GM23338 (cell line): ENCODE results near the gene CDC45. TPM values are rescaled to one million over a fixed set of nuclear protein-coding genes. Genes with fewer than 3 reads are reported as not detected.

Experiments used
- ATAC-seq: fragments of 200-7000 bp; cut with Tn5 transposase; 3 replicates; pipeline ENCODE4 v1.9.1; 2020
- DNase-seq: peaks from one replicate; pipeline ENCODE4 v3.0.0-alpha.2; 2015; ENCODE audit warnings: low spot score
- H2AFZ ChIP-seq: fragments of 200-600 bp; sonication (generic); 2 replicates; pipeline ENCODE4 v1.8.0; 2016; ENCODE audit warnings: antibody characterized with exemption, mild to moderate bottlenecking, moderate library complexity
- H3F3A ChIP-seq: fragments of 200-600 bp; sonication (generic); replicated peaks from 2 replicates; pipeline ENCODE4 v1.8.0; 2017; ENCODE audit warnings: antibody characterized with exemption, mixed run types, low read depth
- H3K27ac ChIP-seq: fragments of 200-600 bp; sonication (generic); 2 replicates; pipeline ENCODE4 v1.6.1; 2016; ENCODE audit warnings: low read depth
- H3K27me3 ChIP-seq: fragments of 200-600 bp; sonication (generic); 2 replicates; pipeline ENCODE4 v1.8.0; 2016; ENCODE audit warnings: mild to moderate bottlenecking, mixed run types, moderate library complexity; ENCODE audit not compliant: insufficient read depth
- H3K36me3 ChIP-seq: fragments of 200-600 bp; sonication (generic); 2 replicates; pipeline ENCODE4 v1.8.0; 2016; ENCODE audit warnings: mild to moderate bottlenecking; ENCODE audit not compliant: insufficient read depth
- H3K4me1 ChIP-seq: fragments of 200-600 bp; sonication (generic); 2 replicates; pipeline ENCODE4 v1.8.0; 2016; ENCODE audit warnings: mild to moderate bottlenecking, moderate library complexity; ENCODE audit not compliant: insufficient read depth
- H3K4me2 ChIP-seq: fragments of 200-600 bp; sonication (generic); 2 replicates; pipeline ENCODE4 v1.7.1; 2017; ENCODE audit warnings: mixed run types
- H3K4me3 ChIP-seq: fragments of 200-600 bp; sonication (generic); 2 replicates; pipeline ENCODE4 v1.6.1; 2016; ENCODE audit warnings: mixed run types
- H3K79me2 ChIP-seq: fragments of 200-600 bp; sonication (generic); replicated peaks from 2 replicates; pipeline ENCODE4 v1.8.0; 2017; ENCODE audit warnings: mild to moderate bottlenecking; ENCODE audit not compliant: insufficient read depth
- H3K9me2 ChIP-seq: fragments of 200-600 bp; sonication (generic); 2 replicates; pipeline ENCODE4 v1.8.0; 2017; ENCODE audit not compliant: insufficient read depth
- H4K20me1 ChIP-seq: fragments of 200-600 bp; sonication (generic); replicated peaks from 2 replicates; pipeline ENCODE4 v1.8.0; 2017; ENCODE audit warnings: mild to moderate bottlenecking; ENCODE audit not compliant: insufficient read depth
- H3K27ac Mint-ChIP-seq: 2 replicates; pipeline ENCODE4 v1.8.0; 2020; ENCODE audit warnings: inconsistent platforms, mild to moderate bottlenecking, moderate library complexity, mixed read lengths
- H3K27me3 Mint-ChIP-seq: 3 replicates; pipeline ENCODE4 v1.8.0; 2022; ENCODE audit warnings: low read depth, mild to moderate bottlenecking, moderate library complexity, mixed read lengths, inconsistent platforms; ENCODE audit not compliant: insufficient read depth, poor library complexity
- H3K36me3 Mint-ChIP-seq: 3 replicates; pipeline ENCODE4 v1.8.0; 2021; ENCODE audit warnings: low read depth, mild to moderate bottlenecking, inconsistent platforms, moderate library complexity, mixed read lengths
- H3K4me1 Mint-ChIP-seq: 3 replicates; pipeline ENCODE4 v1.8.0; 2020; ENCODE audit warnings: mild to moderate bottlenecking, inconsistent platforms, mixed read lengths
- H3K4me3 Mint-ChIP-seq: 3 replicates; pipeline ENCODE4 v1.8.0; 2021; ENCODE audit warnings: moderate library complexity, mild to moderate bottlenecking, inconsistent platforms, mixed read lengths
- H3K9me3 Mint-ChIP-seq: 3 replicates; pipeline ENCODE4 v1.8.0; 2020; ENCODE audit warnings: moderate library complexity, mild to moderate bottlenecking, inconsistent platforms, mixed read lengths
- EZH2 ChIP-seq: fragments of 200-600 bp; sonication (generic); IDR thresholded peaks from one replicate; pipeline ENCODE4 v1.8.0; 2017; ENCODE audit warnings: antibody characterized with exemption, mild to moderate bottlenecking, low read depth; ENCODE audit not compliant: unreplicated experiment
- NANOG ChIP-seq: IDR thresholded peaks from 2 replicates; pipeline ENCODE4 v1.6.1; 2016; ENCODE audit warnings: antibody characterized with exemption, borderline replicate concordance
- POLR2AphosphoS5 ChIP-seq: IDR thresholded peaks from 2 replicates; pipeline ENCODE4 v1.6.1; 2016; ENCODE audit warnings: antibody characterized with exemption, low read depth
- ZNF114 ChIP-seq: fragments of 250-450 bp; sonication (Bioruptor Pico); IDR thresholded peaks from 2 replicates; pipeline ENCODE4 v1.5.0; 2020; ENCODE audit warnings: mild to moderate bottlenecking, moderate library complexity
- polyA plus RNA-seq: library from polyadenylated mRNA; unstranded; fragments of >200 nt; fragmentation: Nextera tagmentation; extraction: Ambion mirVana; gene quantifications from 2 replicates; pipeline ENCODE4 v1.2.1, GENCODE V29; 2016
- total RNA-seq: library from RNA; depleted of rRNA; stranded (reverse); fragments of >200 nt; shearing (Covaris generic); gene quantifications from 2 replicates; pipeline ENCODE4 v1.2.3, GENCODE V29; 2014
- TF ChIP-seq, protein P1 (sequence below): fragments of 250-450 bp; sonication (Bioruptor Pico); IDR thresholded peaks from 2 replicates; pipeline ENCODE4 v1.5.0; 2020; ENCODE audit warnings: mild to moderate bottlenecking, moderate library complexity
- TF ChIP-seq, protein P2 (sequence below), 2 experiments: fragments of 200-600 bp in 1 of 2; sonication (generic) in 1 of 2; conservative IDR thresholded peaks; 2 replicates each; pipeline versions ENCODE4 v1.5.1 to v1.6.1; 2016 to 2017; ENCODE audit warnings: antibody characterized with exemption in 2 of 2, low read depth in 2 of 2, mild to moderate bottlenecking in 2 of 2, moderate library complexity in 1 of 2
- TF ChIP-seq, protein P3 (sequence below): IDR thresholded peaks from 2 replicates; pipeline ENCODE4 v1.6.1; 2016; ENCODE audit warnings: antibody characterized with exemption

CDC45 gene
- total and polyA plus RNA-seq, 2 experiments from 2014 or later: 29.0 to 30.3 TPM

DNA sequence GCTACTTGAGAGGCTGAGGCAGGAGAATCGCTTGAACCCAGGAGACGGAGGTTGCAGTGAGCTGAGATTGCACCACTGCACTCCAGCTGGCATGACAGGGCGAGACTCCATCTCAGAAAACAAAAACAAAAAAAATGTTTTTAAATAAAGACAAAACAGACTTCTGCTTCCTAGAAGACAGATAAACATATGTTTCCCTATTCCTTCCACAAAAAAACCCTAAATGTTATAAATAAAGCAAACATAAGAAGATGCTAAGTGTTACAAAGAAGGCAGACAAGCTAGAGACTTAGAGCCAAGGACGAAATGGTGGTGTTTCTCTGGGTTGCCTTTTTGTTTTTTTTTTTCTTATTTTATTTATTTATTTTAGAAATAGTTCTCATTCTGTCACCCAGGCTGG is 50.1 kb downstream of the CDC45 start:
- no peak overlapping the region for H3K4me3 Mint-ChIP-seq
- no peak overlapping the region for H3K27ac Mint-ChIP-seq
- no peak overlapping the region for H3K4me3 ChIP-seq
- no peaks in the 10 kb centered on the region for H3K36me3 Mint-ChIP-seq
- H3K4me1 Mint-ChIP-seq: peaks cover 3% of the 10 kb centered on the region; the same call in 1 of the 3 replicates
- no peaks in the 10 kb centered on the region for H3K9me3 Mint-ChIP-seq
- H3K36me3 ChIP-seq: no peaks in the 10 kb centered on the region
- H3F3A ChIP-seq: no peaks in the 10 kb centered on the region
- no peak for DNase-seq
- H3K9me2 ChIP-seq: no peaks in the 10 kb centered on the region
- H3K27me3 Mint-ChIP-seq: peaks cover 11% of the 10 kb centered on the region
- no peak overlapping the region for H3K27ac ChIP-seq
- no peak for ATAC-seq
- no peaks in the 10 kb centered on the region for H3K4me1 ChIP-seq
- no peaks in the 10 kb centered on the region for H4K20me1 ChIP-seq
- H3K4me2 ChIP-seq: no peak overlapping the region
- H2AFZ ChIP-seq: no peak overlapping the region
- TF ChIP-seq, protein P1, sequence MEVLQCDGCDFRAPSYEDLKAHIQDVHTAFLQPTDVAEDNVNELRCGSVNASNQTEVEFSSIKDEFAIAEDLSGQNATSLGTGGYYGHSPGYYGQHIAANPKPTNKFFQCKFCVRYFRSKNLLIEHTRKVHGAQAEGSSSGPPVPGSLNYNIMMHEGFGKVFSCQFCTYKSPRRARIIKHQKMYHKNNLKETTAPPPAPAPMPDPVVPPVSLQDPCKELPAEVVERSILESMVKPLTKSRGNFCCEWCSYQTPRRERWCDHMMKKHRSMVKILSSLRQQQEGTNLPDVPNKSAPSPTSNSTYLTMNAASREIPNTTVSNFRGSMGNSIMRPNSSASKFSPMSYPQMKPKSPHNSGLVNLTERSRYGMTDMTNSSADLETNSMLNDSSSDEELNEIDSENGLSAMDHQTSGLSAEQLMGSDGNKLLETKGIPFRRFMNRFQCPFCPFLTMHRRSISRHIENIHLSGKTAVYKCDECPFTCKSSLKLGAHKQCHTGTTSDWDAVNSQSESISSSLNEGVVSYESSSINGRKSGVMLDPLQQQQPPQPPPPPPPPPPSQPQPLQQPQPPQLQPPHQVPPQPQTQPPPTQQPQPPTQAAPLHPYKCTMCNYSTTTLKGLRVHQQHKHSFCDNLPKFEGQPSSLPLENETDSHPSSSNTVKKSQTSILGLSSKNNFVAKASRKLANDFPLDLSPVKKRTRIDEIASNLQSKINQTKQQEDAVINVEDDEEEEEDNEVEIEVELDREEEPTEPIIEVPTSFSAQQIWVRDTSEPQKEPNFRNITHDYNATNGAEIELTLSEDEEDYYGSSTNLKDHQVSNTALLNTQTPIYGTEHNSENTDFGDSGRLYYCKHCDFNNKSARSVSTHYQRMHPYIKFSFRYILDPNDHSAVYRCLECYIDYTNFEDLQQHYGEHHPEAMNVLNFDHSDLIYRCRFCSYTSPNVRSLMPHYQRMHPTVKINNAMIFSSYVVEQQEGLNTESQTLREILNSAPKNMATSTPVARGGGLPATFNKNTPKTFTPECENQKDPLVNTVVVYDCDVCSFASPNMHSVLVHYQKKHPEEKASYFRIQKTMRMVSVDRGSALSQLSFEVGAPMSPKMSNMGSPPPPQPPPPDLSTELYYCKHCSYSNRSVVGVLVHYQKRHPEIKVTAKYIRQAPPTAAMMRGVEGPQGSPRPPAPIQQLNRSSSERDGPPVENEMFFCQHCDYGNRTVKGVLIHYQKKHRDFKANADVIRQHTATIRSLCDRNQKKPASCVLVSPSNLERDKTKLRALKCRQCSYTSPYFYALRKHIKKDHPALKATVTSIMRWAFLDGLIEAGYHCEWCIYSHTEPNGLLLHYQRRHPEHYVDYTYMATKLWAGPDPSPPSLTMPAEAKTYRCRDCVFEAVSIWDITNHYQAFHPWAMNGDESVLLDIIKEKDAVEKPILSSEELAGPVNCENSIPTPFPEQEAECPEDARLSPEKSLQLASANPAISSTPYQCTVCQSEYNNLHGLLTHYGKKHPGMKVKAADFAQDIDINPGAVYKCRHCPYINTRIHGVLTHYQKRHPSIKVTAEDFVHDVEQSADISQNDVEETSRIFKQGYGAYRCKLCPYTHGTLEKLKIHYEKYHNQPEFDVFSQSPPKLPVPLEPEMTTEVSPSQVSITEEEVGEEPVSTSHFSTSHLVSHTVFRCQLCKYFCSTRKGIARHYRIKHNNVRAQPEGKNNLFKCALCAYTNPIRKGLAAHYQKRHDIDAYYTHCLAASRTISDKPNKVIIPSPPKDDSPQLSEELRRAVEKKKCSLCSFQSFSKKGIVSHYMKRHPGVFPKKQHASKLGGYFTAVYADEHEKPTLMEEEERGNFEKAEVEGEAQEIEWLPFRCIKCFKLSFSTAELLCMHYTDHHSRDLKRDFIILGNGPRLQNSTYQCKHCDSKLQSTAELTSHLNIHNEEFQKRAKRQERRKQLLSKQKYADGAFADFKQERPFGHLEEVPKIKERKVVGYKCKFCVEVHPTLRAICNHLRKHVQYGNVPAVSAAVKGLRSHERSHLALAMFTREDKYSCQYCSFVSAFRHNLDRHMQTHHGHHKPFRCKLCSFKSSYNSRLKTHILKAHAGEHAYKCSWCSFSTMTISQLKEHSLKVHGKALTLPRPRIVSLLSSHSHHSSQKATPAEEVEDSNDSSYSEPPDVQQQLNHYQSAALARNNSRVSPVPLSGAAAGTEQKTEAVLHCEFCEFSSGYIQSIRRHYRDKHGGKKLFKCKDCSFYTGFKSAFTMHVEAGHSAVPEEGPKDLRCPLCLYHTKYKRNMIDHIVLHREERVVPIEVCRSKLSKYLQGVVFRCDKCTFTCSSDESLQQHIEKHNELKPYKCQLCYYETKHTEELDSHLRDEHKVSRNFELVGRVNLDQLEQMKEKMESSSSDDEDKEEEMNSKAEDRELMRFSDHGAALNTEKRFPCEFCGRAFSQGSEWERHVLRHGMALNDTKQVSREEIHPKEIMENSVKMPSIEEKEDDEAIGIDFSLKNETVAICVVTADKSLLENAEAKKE (CRISPR knock-in tag): no peak
- no peak for TF ChIP-seq EZH2
- no peak for TF ChIP-seq NANOG
- TF ChIP-seq, protein P2, sequence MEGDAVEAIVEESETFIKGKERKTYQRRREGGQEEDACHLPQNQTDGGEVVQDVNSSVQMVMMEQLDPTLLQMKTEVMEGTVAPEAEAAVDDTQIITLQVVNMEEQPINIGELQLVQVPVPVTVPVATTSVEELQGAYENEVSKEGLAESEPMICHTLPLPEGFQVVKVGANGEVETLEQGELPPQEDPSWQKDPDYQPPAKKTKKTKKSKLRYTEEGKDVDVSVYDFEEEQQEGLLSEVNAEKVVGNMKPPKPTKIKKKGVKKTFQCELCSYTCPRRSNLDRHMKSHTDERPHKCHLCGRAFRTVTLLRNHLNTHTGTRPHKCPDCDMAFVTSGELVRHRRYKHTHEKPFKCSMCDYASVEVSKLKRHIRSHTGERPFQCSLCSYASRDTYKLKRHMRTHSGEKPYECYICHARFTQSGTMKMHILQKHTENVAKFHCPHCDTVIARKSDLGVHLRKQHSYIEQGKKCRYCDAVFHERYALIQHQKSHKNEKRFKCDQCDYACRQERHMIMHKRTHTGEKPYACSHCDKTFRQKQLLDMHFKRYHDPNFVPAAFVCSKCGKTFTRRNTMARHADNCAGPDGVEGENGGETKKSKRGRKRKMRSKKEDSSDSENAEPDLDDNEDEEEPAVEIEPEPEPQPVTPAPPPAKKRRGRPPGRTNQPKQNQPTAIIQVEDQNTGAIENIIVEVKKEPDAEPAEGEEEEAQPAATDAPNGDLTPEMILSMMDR (conservative IDR thresholded peaks at IDR 0.05; ENCODE audit: low read depth in 2 of 2): no peak
- TF ChIP-seq, protein P3, sequence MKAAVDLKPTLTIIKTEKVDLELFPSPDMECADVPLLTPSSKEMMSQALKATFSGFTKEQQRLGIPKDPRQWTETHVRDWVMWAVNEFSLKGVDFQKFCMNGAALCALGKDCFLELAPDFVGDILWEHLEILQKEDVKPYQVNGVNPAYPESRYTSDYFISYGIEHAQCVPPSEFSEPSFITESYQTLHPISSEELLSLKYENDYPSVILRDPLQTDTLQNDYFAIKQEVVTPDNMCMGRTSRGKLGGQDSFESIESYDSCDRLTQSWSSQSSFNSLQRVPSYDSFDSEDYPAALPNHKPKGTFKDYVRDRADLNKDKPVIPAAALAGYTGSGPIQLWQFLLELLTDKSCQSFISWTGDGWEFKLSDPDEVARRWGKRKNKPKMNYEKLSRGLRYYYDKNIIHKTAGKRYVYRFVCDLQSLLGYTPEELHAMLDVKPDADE: no peak
- TF ChIP-seq POLR2AphosphoS5: no peak
- no peak for TF ChIP-seq ZNF114 (CRISPR knock-in tag)
- H3K79me2 ChIP-seq: no peaks in the 10 kb centered on the region
- peaks cover 8% of the 10 kb centered on the region; the same call in 1 of the 2 replicates for H3K27me3 ChIP-seq
